ENCODE results near the gene ELMO3. TPM values are rescaled to one million over a fixed set of nuclear protein-coding genes. Genes with fewer than 3 reads are reported as not detected.

Gene ELMO3
- total RNA-seq, 1 donor from 2014 or later, result not detected

DNA sequence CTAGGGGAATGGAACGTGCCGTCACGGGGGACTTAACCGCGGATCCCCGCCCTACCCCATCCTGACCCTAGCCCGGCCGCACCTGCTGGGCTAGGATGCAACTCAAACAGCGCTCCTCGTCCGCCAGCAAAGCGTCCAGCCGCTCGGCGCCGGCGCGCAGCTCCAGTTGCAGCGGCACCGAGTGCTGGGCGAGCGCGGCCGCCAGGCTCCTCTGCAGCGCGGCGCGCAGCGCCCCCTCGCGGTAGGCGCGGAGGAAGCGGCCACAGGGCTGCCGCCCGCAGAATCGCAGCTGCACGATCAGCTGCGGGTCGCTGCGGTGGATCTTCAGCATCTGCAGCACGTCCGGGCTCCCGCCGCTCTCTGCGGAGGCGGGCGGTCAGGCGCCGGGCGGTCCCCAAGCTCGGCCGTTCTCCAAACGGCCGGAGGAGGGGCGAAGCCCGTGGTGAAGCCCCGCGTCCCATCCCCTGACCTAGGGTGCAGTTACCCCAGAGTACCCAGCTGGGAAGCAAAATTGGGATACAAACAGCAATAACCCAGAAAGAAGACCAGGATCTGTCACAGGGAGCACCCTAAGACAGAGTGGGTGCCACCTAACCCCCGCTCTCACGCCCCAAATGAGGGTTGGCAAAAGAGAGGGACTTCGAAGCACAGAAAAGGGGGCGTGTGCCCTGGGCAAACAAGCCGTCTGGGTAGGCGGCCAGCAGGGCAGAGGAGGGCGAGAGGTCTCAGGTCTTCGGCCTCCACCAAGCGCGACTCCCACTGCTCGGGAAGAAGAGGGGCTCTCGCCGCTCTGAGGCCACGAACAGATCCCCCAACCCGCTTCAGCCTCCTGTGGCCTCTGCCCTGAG lies 43.4 kb upstream of the ELMO3 start:
- no peaks in the 10 kb centered on the region for H3K9me3 Mint-ChIP-seq
- Histone ChIP-seq H2AFZ (replicated peaks) (peak overlapping the region; percentile 55), H3K4me3 (peak overlapping the region; percentile 48), H3K27ac (no peak overlapping the region), H3K4me1 (peaks cover 6% of the 10 kb centered on the region), H3K9me3 (ENCODE audit: low read depth) (no peaks in the 10 kb centered on the region), H3K4me2 (peak overlapping the region; percentile 83), H3F3A (ENCODE audit: low read depth) (peaks cover 25% of the 10 kb centered on the region), H3K27me3 (peaks cover 100% of the 10 kb centered on the region), H3K36me3 (no peaks in the 10 kb centered on the region), H3K9ac (no peak overlapping the region), H3K79me2 (ENCODE audit: low read depth) (no peaks in the 10 kb centered on the region), H4K20me1 (ENCODE audit: low read depth) (peaks cover 33% of the 10 kb centered on the region)
- H3K4me1 Mint-ChIP-seq, result peaks cover 16% of the 10 kb centered on the region
- peak; percentile 95 for DNase-seq (ENCODE audit: low spot score)
- H3K27ac Mint-ChIP-seq, result no peak overlapping the region
- peak overlapping the region; percentile 78 for H3K4me3 Mint-ChIP-seq
- TF ChIP-seq, protein P1, sequence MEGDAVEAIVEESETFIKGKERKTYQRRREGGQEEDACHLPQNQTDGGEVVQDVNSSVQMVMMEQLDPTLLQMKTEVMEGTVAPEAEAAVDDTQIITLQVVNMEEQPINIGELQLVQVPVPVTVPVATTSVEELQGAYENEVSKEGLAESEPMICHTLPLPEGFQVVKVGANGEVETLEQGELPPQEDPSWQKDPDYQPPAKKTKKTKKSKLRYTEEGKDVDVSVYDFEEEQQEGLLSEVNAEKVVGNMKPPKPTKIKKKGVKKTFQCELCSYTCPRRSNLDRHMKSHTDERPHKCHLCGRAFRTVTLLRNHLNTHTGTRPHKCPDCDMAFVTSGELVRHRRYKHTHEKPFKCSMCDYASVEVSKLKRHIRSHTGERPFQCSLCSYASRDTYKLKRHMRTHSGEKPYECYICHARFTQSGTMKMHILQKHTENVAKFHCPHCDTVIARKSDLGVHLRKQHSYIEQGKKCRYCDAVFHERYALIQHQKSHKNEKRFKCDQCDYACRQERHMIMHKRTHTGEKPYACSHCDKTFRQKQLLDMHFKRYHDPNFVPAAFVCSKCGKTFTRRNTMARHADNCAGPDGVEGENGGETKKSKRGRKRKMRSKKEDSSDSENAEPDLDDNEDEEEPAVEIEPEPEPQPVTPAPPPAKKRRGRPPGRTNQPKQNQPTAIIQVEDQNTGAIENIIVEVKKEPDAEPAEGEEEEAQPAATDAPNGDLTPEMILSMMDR (IDR thresholded peaks at IDR 0.05), result peak; percentile 88
- TF ChIP-seq EZH2 (IDR thresholded peaks at IDR 0.05), result peak; percentile 97
- TF ChIP-seq EZH2phosphoT487 (IDR thresholded peaks at IDR 0.05), result peak; percentile 90
- peaks cover 79% of the 10 kb centered on the region for H3K27me3 Mint-ChIP-seq (ENCODE audit: insufficient read depth, low read depth)
- no peaks in the 10 kb centered on the region for H3K36me3 Mint-ChIP-seq

DNA sequence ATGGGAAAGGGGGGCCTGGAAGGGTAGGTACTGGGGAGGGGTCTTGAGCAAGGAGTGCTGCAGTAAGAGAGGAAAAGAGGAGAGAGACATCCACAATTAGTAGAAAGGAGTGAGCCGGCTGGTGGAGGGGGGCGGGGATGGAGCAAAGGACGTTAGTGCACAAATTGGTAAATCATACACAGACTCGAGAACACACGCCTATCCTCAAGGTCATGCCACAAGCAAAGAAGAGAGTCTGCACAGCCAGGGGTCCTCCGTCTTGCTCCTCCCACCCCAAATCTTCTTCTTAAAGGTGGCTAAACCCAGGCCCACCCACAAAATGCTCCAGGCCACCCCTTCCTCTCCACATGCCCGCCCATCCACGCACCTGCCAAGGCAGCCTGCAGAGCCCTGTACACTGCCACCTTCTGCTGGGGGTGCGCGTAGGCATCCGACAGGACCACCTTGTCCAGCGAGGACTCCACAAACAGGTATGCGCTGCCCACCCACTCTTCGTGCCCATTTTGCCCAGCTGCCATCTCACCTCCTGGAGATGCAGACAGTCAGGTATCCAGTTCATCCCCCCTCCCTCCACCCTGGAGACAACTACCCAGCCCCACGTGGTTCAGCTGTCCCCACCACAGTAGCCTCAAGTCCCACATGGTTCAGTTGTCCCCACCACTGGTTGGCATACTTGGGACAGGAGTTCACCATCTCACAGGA lies 42.6 kb upstream of the ELMO3 start:
- Histone ChIP-seq H3K27ac (no peak overlapping the region), H3K4me2 (no peak overlapping the region), H3K27me3 (peaks cover 100% of the 10 kb centered on the region), H3K9me3 (ENCODE audit: low read depth) (no peaks in the 10 kb centered on the region), H4K20me1 (ENCODE audit: low read depth) (peaks cover 37% of the 10 kb centered on the region), H3F3A (ENCODE audit: low read depth) (peaks cover 21% of the 10 kb centered on the region), H3K9ac (no peak overlapping the region), H3K36me3 (no peaks in the 10 kb centered on the region), H2AFZ (replicated peaks) (no peak overlapping the region), H3K79me2 (ENCODE audit: low read depth) (no peaks in the 10 kb centered on the region), H3K4me3 (no peak overlapping the region), H3K4me1 (peaks cover 6% of the 10 kb centered on the region)
- DNase-seq (ENCODE audit: low spot score), result no peak
- H3K27me3 Mint-ChIP-seq (ENCODE audit: insufficient read depth, low read depth), result peaks cover 82% of the 10 kb centered on the region
- TF ChIP-seq EZH2 (IDR thresholded peaks at IDR 0.05) (no peak), EZH2phosphoT487 (IDR thresholded peaks at IDR 0.05) (no peak)
- TF ChIP-seq, protein P1 (IDR thresholded peaks at IDR 0.05), result no peak
- no peak overlapping the region for H3K27ac Mint-ChIP-seq
- H3K9me3 Mint-ChIP-seq, result no peaks in the 10 kb centered on the region
- H3K4me3 Mint-ChIP-seq, result peak overlapping the region; percentile 36
- peaks cover 15% of the 10 kb centered on the region for H3K4me1 Mint-ChIP-seq
- no peaks in the 10 kb centered on the region for H3K36me3 Mint-ChIP-seq

DNA sequence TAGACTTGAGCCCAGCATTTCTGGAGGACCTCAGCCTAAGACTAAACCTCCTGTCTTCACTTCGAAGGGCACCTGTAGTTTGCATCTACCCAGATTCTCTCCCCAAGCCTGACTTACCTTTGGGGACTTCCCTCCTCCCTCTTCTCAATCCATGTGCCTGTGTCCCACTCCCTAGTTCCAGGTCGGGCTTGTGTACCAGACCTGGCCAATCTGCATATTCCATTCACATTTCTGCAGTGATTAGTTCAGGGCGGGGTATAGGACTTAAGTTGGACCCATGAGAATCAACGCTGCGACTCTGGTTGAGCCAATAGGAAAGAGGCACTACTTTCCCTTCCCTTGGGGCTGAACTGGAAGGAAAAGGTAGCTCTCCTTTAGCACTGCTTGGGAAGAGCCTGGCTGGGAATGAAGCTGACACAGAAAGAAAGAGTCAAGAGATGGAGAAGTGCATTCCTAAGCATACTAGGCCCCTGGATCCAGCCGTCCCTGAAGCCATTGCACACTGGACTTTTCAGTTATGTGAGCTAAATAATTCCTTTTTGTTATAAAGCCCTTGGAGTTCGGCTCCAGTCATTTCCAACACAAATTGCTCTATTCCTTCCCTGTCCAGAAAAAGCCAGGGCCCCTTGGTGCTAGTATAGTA lies 41.7 kb upstream of the ELMO3 start:
- Mint-ChIP-seq H3K27ac (no peak overlapping the region), H3K4me3 (peak overlapping the region; percentile 47), H3K4me1 (peaks cover 10% of the 10 kb centered on the region)

More for the DNA sequence above, 41.7 kb upstream of the ELMO3 start:
- peaks cover 83% of the 10 kb centered on the region for H3K27me3 Mint-ChIP-seq (ENCODE audit: insufficient read depth, low read depth)
- TF ChIP-seq EZH2phosphoT487 (IDR thresholded peaks at IDR 0.05) (no peak), EZH2 (IDR thresholded peaks at IDR 0.05) (no peak)
- TF ChIP-seq, protein P1 (IDR thresholded peaks at IDR 0.05), result no peak
- Histone ChIP-seq H3K9ac (no peak overlapping the region), H3K4me3 (no peak overlapping the region), H3K9me3 (ENCODE audit: low read depth) (no peaks in the 10 kb centered on the region), H3K4me2 (no peak overlapping the region), H3F3A (ENCODE audit: low read depth) (peaks cover 15% of the 10 kb centered on the region), H3K36me3 (no peaks in the 10 kb centered on the region), H3K27me3 (peaks cover 100% of the 10 kb centered on the region), H3K79me2 (ENCODE audit: low read depth) (no peaks in the 10 kb centered on the region), H3K27ac (no peak overlapping the region), H2AFZ (replicated peaks) (no peak overlapping the region), H3K4me1 (peaks cover 6% of the 10 kb centered on the region), H4K20me1 (ENCODE audit: low read depth) (peaks cover 46% of the 10 kb centered on the region)
- DNase-seq (ENCODE audit: low spot score), result no peak
- no peaks in the 10 kb centered on the region for H3K36me3 Mint-ChIP-seq
- no peaks in the 10 kb centered on the region for H3K9me3 Mint-ChIP-seq

All from neural progenitor cell (in vitro differentiated cells).